Right renal cortex interstitium (tissue), 3 donors: ENCODE results near the gene LRRC34. TPM values are rescaled to one million over a fixed set of nuclear protein-coding genes. Genes with fewer than 3 reads are reported as not detected.

ENCODE experiments used
- DNase-seq, 3 donors: peaks; one replicate each; pipeline ENCODE4 v3.0.0-alpha.2; 2013; ENCODE audit warnings: low read depth in 3 of 3, low spot score in 2 of 3
- polyA plus RNA-seq, 3 donors: library from polyadenylated mRNA; unstranded; fragments of 120-200 nt; gene quantifications; one replicate each; pipeline ENCODE4 v1.2.1, GENCODE V29; 2013; ENCODE audit not compliant: insufficient read length in 3 of 3

LRRC34 gene
- polyA plus RNA-seq, 3 donors: 10.3 to 13.3 (median 13.1) TPM

DNA sequence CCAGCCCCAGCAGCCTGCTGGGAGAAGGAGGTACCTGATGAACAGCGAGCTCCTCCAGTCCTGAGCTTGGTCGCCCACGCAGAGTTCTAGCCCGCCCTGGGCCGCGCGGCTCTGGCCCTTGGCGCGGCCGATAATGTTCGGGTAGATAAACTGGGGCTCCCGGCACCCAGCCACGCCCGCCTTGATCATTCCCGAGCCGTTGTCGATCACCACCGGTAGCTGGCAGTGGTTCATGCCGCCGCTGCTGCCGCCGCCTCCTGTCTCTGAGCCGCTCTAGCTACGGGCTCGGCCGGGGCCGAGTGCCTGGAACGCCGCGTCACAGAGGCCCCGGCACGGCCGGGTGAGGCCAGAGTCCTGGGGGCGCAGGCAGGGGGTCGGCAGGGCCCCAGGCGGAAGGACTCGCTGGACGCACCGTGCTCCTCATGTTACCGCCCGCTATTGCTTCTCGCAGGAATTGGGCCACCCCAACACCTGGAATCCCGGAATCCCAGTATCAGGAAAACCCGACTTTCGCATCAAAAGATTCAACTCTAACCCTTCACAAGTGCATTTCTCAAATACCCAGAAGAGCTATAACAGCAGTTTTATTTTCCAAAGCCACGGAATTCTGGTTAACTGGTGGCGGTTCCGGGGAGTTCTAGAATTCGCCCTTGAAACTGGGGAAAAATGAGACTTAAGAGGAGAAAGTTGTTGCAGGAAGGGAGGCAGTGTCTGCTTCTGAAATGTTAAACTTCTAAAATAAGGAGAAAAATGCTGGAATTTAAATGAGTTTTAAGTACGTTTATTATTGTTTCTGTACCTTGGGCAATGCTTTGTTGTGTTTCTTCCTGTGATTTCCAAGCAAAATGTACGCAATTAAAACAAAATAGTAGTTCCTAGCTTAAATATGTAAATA is 43.2 kb downstream of the LRRC34 start, which contains the start of gene ACTRT3:
TSS of gene ACTRT3 (minus strand) at position 275 of the 895 bp plus-strand sequence. CDS start at position 234, 41 bp downstream.
- DNase-seq: peak; percentile 56 to 72 (median 67)

DNA sequence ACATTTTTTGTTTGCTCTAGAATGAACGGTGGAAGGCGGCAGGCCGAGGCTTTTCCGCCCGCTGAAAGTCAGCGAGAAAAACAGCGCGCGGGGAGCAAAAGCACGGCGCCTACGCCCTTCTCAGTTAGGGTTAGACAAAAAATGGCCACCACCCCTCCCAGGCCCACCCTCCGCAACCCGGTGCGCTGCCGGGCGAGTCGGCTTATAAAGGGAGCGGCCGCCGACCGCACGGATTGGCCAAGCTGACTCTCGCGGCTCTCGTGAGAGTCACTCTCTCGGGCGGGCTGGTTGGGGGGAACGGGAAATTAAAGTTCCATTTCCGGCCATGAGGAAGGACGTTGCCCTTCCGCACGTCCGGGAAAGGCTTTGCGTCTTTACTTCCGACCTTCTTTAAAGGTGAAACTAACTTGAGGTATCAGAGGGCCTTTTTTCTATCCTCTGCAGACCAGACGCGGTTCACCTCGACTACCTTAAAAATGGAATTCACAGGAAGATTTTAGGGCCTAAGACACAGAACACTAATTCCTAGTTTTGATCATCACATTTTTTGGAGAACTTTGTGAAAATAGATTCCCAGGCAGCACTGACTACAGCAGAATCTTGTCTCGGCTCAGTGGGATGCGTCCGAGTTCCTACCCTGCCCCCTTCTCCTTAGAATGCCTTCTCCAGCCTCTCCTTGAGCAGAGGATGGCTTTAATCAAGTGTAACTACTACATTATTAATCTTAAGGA is 47.7 kb downstream of the LRRC34 start, which contains the start of gene TERC:
TSS of gene TERC (minus strand) at position 179 of the 731 bp plus-strand sequence.
- peak; percentile 76 to 88 (median 82) for DNase-seq

DNA sequence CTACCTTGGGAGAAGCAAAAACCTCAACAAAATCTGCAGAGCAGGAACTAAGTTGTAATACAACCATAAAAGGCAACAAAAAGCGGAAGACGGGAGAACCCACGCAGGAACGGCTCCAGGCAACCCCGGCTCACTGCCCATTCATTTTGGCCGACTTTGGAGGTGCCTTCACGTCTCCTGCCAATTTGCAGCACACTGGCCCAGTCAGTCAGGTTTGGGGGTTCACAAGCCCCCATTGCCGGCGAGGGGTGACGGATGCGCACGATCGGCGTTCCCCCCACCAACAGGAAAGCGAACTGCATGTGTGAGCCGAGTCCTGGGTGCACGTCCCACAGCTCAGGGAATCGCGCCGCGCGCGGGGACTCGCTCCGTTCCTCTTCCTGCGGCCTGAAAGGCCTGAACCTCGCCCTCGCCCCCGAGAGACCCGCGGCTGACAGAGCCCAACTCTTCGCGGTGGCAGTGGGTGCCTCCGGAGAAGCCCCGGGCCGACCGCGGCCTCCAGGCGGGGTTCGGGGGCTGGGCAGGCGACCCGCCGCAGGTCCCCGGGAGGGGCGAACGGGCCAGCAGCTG is 48.3 kb downstream of the LRRC34 start:
- peak in 1 of 3 donors; percentile 42 for DNase-seq

DNA sequence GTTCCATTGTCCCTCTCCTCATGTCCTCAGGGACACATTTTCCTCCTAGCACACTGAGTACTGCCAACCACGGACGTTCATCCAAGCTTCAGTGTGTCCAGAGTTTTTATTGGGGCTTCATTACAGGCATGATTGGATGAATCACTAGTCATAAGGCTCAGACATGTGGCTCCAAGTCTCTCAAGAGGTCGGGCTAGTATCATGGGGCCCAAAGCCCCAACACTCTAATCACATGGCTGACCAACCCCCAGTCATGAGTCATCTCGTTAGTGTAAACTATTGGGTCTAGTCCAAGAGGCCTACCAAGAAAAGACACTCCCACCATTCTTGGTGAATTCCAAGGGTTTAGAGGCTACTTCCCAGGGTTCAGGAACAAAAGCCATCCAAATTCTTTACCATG is 52.2 kb downstream of the LRRC34 start:
- DNase-seq: no peak

DNA sequence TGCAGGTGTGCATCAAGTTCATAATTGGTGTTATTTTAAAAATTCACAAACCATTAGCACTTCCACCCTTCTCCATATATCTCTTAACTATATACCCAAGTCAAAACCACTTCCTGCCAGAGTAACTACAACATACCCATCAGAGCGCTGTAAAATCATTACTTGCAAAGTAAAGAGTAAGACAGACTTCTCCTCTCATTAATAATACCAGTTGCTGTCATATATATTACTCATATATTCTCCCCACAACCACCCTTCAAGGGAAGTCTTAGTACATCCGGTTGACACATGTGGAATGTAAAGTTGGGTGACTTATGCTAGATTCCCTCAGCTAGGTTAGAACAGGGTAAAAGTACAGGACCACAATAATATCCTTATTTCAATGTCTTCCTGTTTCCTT is 53.4 kb downstream of the LRRC34 start:
- DNase-seq: no peak

DNA sequence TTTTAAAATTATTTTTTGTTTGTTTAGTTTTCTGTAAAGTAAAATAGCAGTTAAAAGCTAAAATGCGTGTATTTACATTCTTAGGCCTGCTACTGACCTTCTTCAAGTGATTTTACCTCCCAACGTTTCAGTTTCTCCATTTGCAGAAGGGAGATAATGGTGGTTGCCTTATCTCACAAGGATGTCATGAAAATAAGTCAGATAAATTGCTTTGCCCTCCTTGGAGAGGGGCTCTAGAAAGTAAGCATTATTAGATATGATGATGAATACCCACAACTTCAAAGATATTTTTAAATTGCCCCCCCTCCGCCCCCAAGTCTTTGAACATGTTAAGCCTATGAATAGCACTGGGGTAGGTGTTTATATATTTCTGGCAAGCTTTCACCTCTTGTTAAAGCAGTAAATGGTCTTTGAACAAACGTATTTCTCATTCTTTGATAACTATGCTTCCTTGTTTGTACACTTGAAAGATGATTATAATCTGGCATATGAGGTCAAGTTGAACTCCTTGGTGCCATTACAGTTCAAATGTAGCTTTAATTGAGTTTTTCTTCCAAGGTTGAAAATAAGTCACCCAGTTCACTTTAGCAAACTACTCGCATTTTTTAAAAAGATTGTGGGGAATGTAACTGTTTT is 54.2 kb downstream of the LRRC34 start:
- DNase-seq: no peak

- DNase-seq: no peak
Measured at GRCh38 chr3:169755488-169755887, 57.2 kb downstream of the LRRC34 start.

DNA sequence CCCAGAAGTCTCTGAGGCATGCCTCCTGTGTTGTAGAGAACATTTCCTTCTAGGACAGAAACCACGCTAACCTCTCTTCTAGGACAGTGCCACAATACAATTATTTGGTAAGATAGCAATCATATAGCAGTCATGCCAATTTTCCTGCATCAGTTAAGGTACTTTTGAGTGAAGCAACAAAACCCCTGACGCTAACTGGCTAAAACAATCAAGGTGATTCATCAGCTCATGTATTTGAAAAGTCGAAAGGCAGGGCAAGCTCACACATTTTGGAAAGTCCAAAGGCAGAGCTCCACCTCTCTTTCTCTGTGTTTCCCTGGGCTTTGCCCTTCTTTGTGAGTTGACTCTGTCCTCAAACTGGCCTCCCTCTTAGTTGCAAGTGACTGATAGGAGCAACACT is 58.0 kb downstream of the LRRC34 start:
- DNase-seq: no peak

DNA sequence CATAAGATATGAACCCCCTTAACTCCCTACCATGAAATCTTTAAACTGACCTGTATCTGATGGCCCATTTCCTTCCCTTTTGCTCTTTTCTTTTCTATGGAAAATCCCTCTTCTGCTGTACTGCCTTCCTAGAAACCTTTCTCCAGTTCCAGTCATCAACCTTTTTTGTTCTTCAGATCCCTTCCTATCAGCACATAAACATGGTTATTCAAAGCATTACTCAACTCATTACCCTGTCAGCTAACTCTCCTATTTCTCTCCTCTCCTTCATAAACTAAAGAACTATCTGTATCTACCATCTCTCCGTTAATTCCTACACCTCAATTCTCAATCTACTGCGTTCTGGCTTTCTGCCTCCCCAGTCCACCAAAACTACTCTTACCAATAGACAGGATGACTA is 60.8 kb downstream of the LRRC34 start:
- no peak for DNase-seq

DNA sequence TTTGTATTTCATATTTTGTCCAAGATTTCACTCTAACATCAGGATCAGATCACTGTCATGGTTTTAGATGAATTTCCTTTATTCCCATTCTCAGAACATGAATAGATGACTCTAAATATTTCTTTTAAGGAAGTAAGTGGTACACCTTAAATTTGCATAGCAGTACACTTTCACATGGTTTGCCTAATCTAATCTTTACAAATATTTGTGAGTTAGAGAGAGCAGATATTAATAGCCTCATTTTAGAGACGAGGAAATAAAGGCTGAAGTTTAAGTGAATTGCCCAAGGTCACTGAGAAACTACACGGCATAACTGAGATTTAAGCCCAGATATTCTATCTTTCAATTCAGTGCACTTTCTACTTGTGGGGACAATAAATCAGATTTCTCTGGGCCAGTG is 62.0 kb downstream of the LRRC34 start:
- no peak for DNase-seq

DNA sequence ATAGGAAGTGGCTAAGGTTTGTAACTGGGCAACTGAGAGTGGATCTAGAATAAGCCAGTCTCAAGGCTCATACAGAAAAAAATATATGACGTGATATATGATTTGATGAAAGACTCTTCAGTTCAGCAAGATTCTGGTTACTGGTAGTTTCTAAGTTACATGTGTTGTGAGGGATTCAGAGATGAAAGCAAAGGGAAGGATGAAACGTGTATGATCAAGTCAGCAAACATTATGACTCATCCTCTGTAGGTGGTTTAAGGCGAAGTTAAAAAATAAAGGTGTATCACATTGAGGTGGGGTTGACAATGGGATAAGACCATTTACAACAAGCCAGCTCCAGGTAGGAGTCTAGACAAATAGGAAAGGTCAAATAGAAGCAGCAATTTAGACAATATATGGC is 64.0 kb downstream of the LRRC34 start:
- DNase-seq: no peak

DNA sequence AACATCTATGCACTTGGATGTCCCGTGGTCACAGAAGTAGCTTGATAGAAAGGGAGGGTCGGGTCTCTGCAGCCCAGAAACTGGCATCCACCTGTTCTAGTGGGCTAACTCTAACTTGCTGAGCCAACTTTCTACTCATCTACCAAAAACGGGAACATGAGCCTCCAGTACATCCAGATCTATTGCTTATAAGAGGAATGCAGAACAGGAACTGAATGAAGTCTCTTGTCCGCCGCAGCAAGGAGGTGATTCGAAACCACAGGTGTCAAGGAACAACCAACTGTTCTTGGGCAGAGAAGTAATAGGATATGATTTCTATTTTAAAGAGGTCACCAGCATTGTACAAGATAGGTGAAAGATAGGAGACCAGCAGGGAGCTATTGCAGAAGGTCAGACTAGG is 65.8 kb downstream of the LRRC34 start:
- DNase-seq: no peak

GRCh38 chr3:169744366-169745054 is 68.2 kb downstream of the LRRC34 start:
- no peak for DNase-seq

Other genes starting within 250 kb of the LRRC34 start
- gene MECOM, start 149.2 kb downstream of the LRRC34 start, polyA plus RNA-seq: 100 to 1,000 TPM; 183 to 223 (median 214) TPM
- under 1 TPM in 1 of 3 donors, not detected in 2; 0.33 TPM for gene TERC, start 47.8 kb downstream of the LRRC34 start, polyA plus RNA-seq
- gene ACTRT3, start 43.3 kb downstream of the LRRC34 start, polyA plus RNA-seq: 1 to 10 TPM; 4.1 to 5.6 (median 5.2) TPM
- gene MYNN, start 39.5 kb downstream of the LRRC34 start, polyA plus RNA-seq: 10 to 100 TPM; 31.5 to 36.1 (median 36.0) TPM
- under 1 TPM; 0.08 to 0.23 (median 0.18) TPM for gene LRRIQ4, start within 50 bp of the LRRC34 start, polyA plus RNA-seq
- under 1 TPM; 0.17 to 0.37 (median 0.26) TPM for gene LRRC31, start 57.0 kb upstream of the LRRC34 start, polyA plus RNA-seq
- not detected for gene SAMD7, start 98.7 kb upstream of the LRRC34 start, polyA plus RNA-seq
- 100 to 1,000 TPM; 210 to 215 (median 214) TPM for gene SEC62, start 153.9 kb upstream of the LRRC34 start, polyA plus RNA-seq
- gene GPR160, start 225.1 kb upstream of the LRRC34 start, polyA plus RNA-seq: 10 to 100 TPM; 29.9 to 36.3 (median 30.7) TPM